ENCODE data around the gene HDLBP.

GRCh38 chr2:241228860-241229516, 86.5 kb downstream of the HDLBP start:
- TF ChIP-seq, protein P1, sequence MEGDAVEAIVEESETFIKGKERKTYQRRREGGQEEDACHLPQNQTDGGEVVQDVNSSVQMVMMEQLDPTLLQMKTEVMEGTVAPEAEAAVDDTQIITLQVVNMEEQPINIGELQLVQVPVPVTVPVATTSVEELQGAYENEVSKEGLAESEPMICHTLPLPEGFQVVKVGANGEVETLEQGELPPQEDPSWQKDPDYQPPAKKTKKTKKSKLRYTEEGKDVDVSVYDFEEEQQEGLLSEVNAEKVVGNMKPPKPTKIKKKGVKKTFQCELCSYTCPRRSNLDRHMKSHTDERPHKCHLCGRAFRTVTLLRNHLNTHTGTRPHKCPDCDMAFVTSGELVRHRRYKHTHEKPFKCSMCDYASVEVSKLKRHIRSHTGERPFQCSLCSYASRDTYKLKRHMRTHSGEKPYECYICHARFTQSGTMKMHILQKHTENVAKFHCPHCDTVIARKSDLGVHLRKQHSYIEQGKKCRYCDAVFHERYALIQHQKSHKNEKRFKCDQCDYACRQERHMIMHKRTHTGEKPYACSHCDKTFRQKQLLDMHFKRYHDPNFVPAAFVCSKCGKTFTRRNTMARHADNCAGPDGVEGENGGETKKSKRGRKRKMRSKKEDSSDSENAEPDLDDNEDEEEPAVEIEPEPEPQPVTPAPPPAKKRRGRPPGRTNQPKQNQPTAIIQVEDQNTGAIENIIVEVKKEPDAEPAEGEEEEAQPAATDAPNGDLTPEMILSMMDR (conservative IDR thresholded peaks at IDR 0.05; ENCODE audit: low read length) = no peak
- TF ChIP-seq EZH2phosphoT487 (IDR thresholded peaks at IDR 0.05; ENCODE audit: borderline replicate concordance, low read depth, low read length) = no peak
